T-helper 17 cell (primary cell): Measurements from ENCODE around the gene PCIF1. TPM values are rescaled to one million over a fixed set of nuclear protein-coding genes. Genes with fewer than 3 reads are reported as not detected.

Experiments
- total RNA-seq, 4 donors: library from RNA in 2 of 4; stranded (reverse) in 2 of 4; gene quantifications; one replicate each; pipeline ENCODE4 v1.2.3 and lab custom pipeline; 2022 to 2026

The PCIF1 gene
- total RNA-seq, 2 donors from 2014 or later, result 72.4 to 73.7 TPM

Other genes starting within 250 kb of the PCIF1 start
- not detected for gene WFDC13, start 232.6 kb upstream of the PCIF1 start, total RNA-seq
- not detected for gene WFDC10B, start 229.7 kb upstream of the PCIF1 start, total RNA-seq
- not detected for gene SPINT4, start 212.3 kb upstream of the PCIF1 start, total RNA-seq
- gene WFDC3, start 142.8 kb upstream of the PCIF1 start, total RNA-seq, result under 1 TPM in 1 of 2 donors, not detected in 1; 0.70 TPM
- gene DNTTIP1, start 142.7 kb upstream of the PCIF1 start, total RNA-seq, result 10 to 100 TPM; 10.4 to 14.1 TPM
- gene UBE2C, start 122.0 kb upstream of the PCIF1 start, total RNA-seq, result 1 to 10 TPM in 1 of 2 donors, not detected in 1; 1.4 TPM
- gene TNNC2, start 107.4 kb upstream of the PCIF1 start, total RNA-seq, result 1 to 10 TPM in 1 of 2 donors, under 1 TPM in 1; 0.99 to 5.5 TPM
- gene SNX21, start 100.9 kb upstream of the PCIF1 start, total RNA-seq, result 1 to 10 TPM; 1.9 to 3.1 TPM
- 10 to 100 TPM; 18.8 to 22.3 TPM for gene ACOT8, start 77.3 kb upstream of the PCIF1 start, total RNA-seq
- 1 to 10 TPM in 1 of 2 donors, under 1 TPM in 1; 0.89 to 1.2 TPM for gene ZSWIM3, start 77.1 kb upstream of the PCIF1 start, total RNA-seq
- 10 to 100 TPM in 1 of 2 donors, 1 to 10 TPM in 1; 8.0 to 10.2 TPM for gene ZSWIM1, start 53.5 kb upstream of the PCIF1 start, total RNA-seq
- gene SPATA25, start 47.1 kb upstream of the PCIF1 start, total RNA-seq, result 1 to 10 TPM in 1 of 2 donors, under 1 TPM in 1; 0.94 to 1.3 TPM
- 1 to 10 TPM; 1.5 to 2.1 TPM for gene NEURL2, start 43.5 kb upstream of the PCIF1 start, total RNA-seq
- 100 to 1,000 TPM; 121 to 200 TPM for gene CTSA, start 43.3 kb upstream of the PCIF1 start, total RNA-seq
- 1 to 10 TPM in 1 of 2 donors, not detected in 1; 1.5 TPM for gene PLTP, start 22.5 kb upstream of the PCIF1 start, total RNA-seq
- 100 to 1,000 TPM in 1 of 2 donors, 10 to 100 TPM in 1; 95.1 to 129 TPM for gene ZNF335, start 37.5 kb downstream of the PCIF1 start, total RNA-seq
- gene MMP9, start 74.2 kb downstream of the PCIF1 start, total RNA-seq, result 1 to 10 TPM; 2.6 to 2.7 TPM
- not detected for gene SLC12A5, start 94.5 kb downstream of the PCIF1 start, total RNA-seq
- 10 to 100 TPM; 14.5 to 15.0 TPM for gene NCOA5, start 155.3 kb downstream of the PCIF1 start, total RNA-seq
- 1 to 10 TPM in 1 of 2 donors, under 1 TPM in 1; 0.68 to 5.8 TPM for gene CD40, start 183.6 kb downstream of the PCIF1 start, total RNA-seq